HG02798 (cell line): ENCODE results near the gene HPGD.
A peak's percentile ranks its signal among the peaks of the same experiment; 100 is the strongest.

ENCODE experiments used
- ATAC-seq: cut with Tn5 transposase; IDR thresholded peaks from one replicate; pipeline ENCODE4 v1.9.1; 2021; ENCODE audit warnings: mild to moderate bottlenecking; ENCODE audit not compliant: unreplicated experiment, poor library complexity

The HPGD gene

GRCh38 chr4:174522183-174523024 is at the start of gene HPGD:
Gene HPGD (minus strand): TSS chr4:174522488. CDS start chr4:174522451, 37 bp downstream.
- ATAC-seq = peak; percentile 81

GRCh38 chr4:174564529-174564928 is 42.2 kb upstream of the HPGD start:
- no peak for ATAC-seq

GRCh38 chr4:174563399-174563798 is 41.1 kb upstream of the HPGD start:
- no peak for ATAC-seq

- no peak for ATAC-seq
Observed at GRCh38 chr4:174561560-174561959, 39.3 kb upstream of the HPGD start.

GRCh38 chr4:174559894-174560293 is 37.6 kb upstream of the HPGD start:
- ATAC-seq = no peak

- no peak for ATAC-seq
Observed at GRCh38 chr4:174555789-174556630, 33.7 kb upstream of the HPGD start.

- ATAC-seq = no peak
Observed at GRCh38 chr4:174554231-174554728, 32.0 kb upstream of the HPGD start.

GRCh38 chr4:174553828-174554227 is 31.5 kb upstream of the HPGD start:
- no peak for ATAC-seq

- no peak for ATAC-seq
Observed at GRCh38 chr4:174553031-174553430, 30.7 kb upstream of the HPGD start.

GRCh38 chr4:174550541-174550940 is 28.3 kb upstream of the HPGD start:
- ATAC-seq = no peak

- ATAC-seq = no peak
Observed at GRCh38 chr4:174549721-174550120, 27.4 kb upstream of the HPGD start.

GRCh38 chr4:174545268-174545667 is 23.0 kb upstream of the HPGD start:
- no peak for ATAC-seq

GRCh38 chr4:174544496-174544895 is 22.2 kb upstream of the HPGD start:
- no peak for ATAC-seq

- ATAC-seq = no peak
Observed at GRCh38 chr4:174540175-174540574, 17.9 kb upstream of the HPGD start.

- no peak for ATAC-seq
Observed at GRCh38 chr4:174539571-174539970, 17.3 kb upstream of the HPGD start.

- ATAC-seq = no peak
Observed at GRCh38 chr4:174538876-174539250, 16.6 kb upstream of the HPGD start.

- peak; percentile 97 for ATAC-seq
Observed at GRCh38 chr4:174538123-174538875, 16.0 kb upstream of the HPGD start.

GRCh38 chr4:174537634-174538033 is 15.3 kb upstream of the HPGD start:
- ATAC-seq = peak; percentile 33

- no peak for ATAC-seq
Observed at GRCh38 chr4:174534461-174534860, 12.2 kb upstream of the HPGD start.

- ATAC-seq = no peak
Observed at GRCh38 chr4:174532445-174532844, 10.2 kb upstream of the HPGD start.
